Prostate gland (tissue), 2 donors: Measurements from ENCODE around the gene TMEM41A. TPM values are rescaled to one million over a fixed set of nuclear protein-coding genes. Genes with fewer than 3 reads are reported as not detected.
"Not testable (repeated sequence)": the region's sequence is repeated elsewhere in the genome, so short reads cannot be mapped to it uniquely, and the experiment has no call there.

Experiments used
- DNase-seq: peaks from one replicate; pipeline ENCODE4 v3.0.0-alpha.2; 2019; ENCODE audit warnings: low spot score
- H3K27ac ChIP-seq, 2 donors: fragments of 200-600 bp; sonication (generic); 2 replicates each; pipeline ENCODE4 v1.5.1; 2017 to 2019
- H3K27me3 ChIP-seq: fragments of 200-600 bp; sonication (generic); replicated peaks from 2 replicates; pipeline ENCODE4 v1.5.1; 2019; ENCODE audit not compliant: insufficient read depth
- H3K36me3 ChIP-seq, 2 donors: fragments of 200-600 bp; sonication (generic); 1 replicate in 1 of 2; 2 replicates in 1 of 2; pipeline versions ENCODE4 v1.5.1 to v1.8.1; 2017 to 2019
- H3K4me1 ChIP-seq: fragments of 200-600 bp; sonication (generic); replicated peaks from 2 replicates; pipeline ENCODE4 v1.5.1; 2019
- H3K4me3 ChIP-seq, 2 donors: fragments of 200-600 bp; sonication (generic); 2 replicates each; pipeline ENCODE4 v1.5.1; 2017 to 2019
- H3K9me3 ChIP-seq: fragments of 200-600 bp; sonication (generic); 2 replicates; pipeline ENCODE4 v1.5.1; 2017
- CTCF ChIP-seq, 4 experiments: fragments of 200-600 bp in 2 of 4; fragments of 450-650 bp in 2 of 4; sonication (generic) in 2 of 4; IDR thresholded peaks; 1 replicate in 3 of 4; 2 replicates in 1 of 4; pipeline ENCODE4 v1.5.1; 2016 to 2019; ENCODE audit warnings: antibody characterized with exemption in 4 of 4, mild to moderate bottlenecking in 2 of 4, moderate library complexity in 2 of 4
- POLR2A ChIP-seq: fragments of 450-650 bp; IDR thresholded peaks from one replicate; pipeline ENCODE4 v1.6.1; 2016; ENCODE audit warnings: antibody characterized with exemption, mild to moderate bottlenecking
- POLR2AphosphoS5 ChIP-seq: sonication (generic); formaldehyde crosslinking; IDR thresholded peaks from one replicate; pipeline ENCODE4 v1.6.1; 2017; ENCODE audit warnings: antibody characterized with exemption
- WGBS: methylation state at CpG from one replicate; pipeline ENCODE4 v1.1.5; 2018; 5-methylcytosine and 5-hydroxymethylcytosine counted together
- intact Hi-C: fragments of 100-400 bp; cut with DNase I; formaldehyde crosslinking; loops from one replicate; pipeline ENCODE4 v1.14.2; 2022
- total RNA-seq, 2 donors: library from RNA; depleted of rRNA; stranded (reverse); fragments of >200 nt; gene quantifications; one replicate each; pipeline ENCODE4 v1.1.0, GENCODE V29; 2016

The TMEM41A gene
- total RNA-seq, 2 donors from 2014 or later = 16.4 to 24.5 TPM

DNA sequence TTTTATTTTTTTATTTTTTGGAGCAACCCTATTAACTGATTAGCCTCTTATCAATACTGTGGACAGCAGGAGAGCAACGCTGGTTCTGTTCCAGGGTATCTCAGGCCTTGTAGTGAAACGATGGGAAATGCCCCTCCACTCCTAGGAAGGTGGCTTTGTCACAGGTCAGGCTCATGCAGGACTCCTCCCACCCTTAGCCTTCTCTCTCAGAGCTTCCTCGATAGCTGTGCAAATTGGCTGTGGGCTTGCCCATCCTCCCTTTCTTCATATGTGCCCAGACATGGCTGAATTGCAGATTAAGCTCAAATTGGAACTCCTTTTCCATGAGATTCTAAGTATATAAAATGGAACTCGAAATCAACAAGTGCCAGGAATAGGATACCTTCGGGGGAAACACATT is 38.5 kb downstream of the TMEM41A start:
- DNase-seq = no peak

GRCh38 chr3:185457376-185457775 is 41.5 kb downstream of the TMEM41A start:
- DNase-seq = no peak
- H3K4me1 ChIP-seq = no peaks in the 10 kb centered on the region
- H3K27me3 ChIP-seq = no peaks in the 10 kb centered on the region
- H3K27ac ChIP-seq = no peak overlapping the region
- H3K9me3 ChIP-seq = no peaks in the 10 kb centered on the region
- TF ChIP-seq POLR2AphosphoS5 (no peak), CTCF (IDR thresholded peaks at IDR 0.05) (no peak), POLR2A (no peak)
- no peaks in the 10 kb centered on the region for H3K36me3 ChIP-seq
- H3K4me3 ChIP-seq = no peak overlapping the region
- 82% methylated on average over 2 of the region's 2 CpGs for WGBS
- intact Hi-C loops = no loop called here

More for the DNA sequence above, 38.5 kb downstream of the TMEM41A start:
- H3K4me1 ChIP-seq = no peaks in the 10 kb centered on the region
- H3K27me3 ChIP-seq = no peaks in the 10 kb centered on the region
- intact Hi-C loops = no loop called here
- no peaks in the 10 kb centered on the region for H3K9me3 ChIP-seq
- H3K36me3 ChIP-seq = no peaks in the 10 kb centered on the region
- WGBS = 88% methylated on average over 5 of the region's 5 CpGs
- no peak for TF ChIP-seq CTCF (IDR thresholded peaks at IDR 0.05)
- TF ChIP-seq POLR2AphosphoS5 = no peak
- no peak overlapping the region for H3K27ac ChIP-seq
- no peak overlapping the region for H3K4me3 ChIP-seq

- H3K27ac ChIP-seq, H3K36me3 ChIP-seq, H3K9me3 ChIP-seq, H3K4me3 ChIP-seq, H3K27me3 ChIP-seq, intact Hi-C loops, DNase-seq, H3K4me1 ChIP-seq: not testable (repeated sequence)
- WGBS = 96% methylated on average over 8 of the region's 8 CpGs
These were observed 47.4 kb downstream of the TMEM41A start for GRCh38 chr3:185451432-185451831.

GRCh38 chr3:185448107-185448506 is 50.7 kb downstream of the TMEM41A start:
- Histone ChIP-seq H3K4me1 (no peaks in the 10 kb centered on the region), H3K9me3 (no peaks in the 10 kb centered on the region), H3K27ac (no peak overlapping the region), H3K4me3 (no peak overlapping the region), H3K36me3 (no peaks in the 10 kb centered on the region), H3K27me3 (no peaks in the 10 kb centered on the region)
- TF ChIP-seq CTCF (IDR thresholded peaks at IDR 0.05) = no peak
- no peak for TF ChIP-seq POLR2AphosphoS5
- no peak for TF ChIP-seq POLR2A
- no peak for DNase-seq
- intact Hi-C loops = no loop called here

- intact Hi-C loops = no loop called here
- 70% methylated on average over 2 of the region's 2 CpGs for WGBS
- H3K27ac ChIP-seq = no peak overlapping the region
- H3K9me3 ChIP-seq = no peaks in the 10 kb centered on the region
- no peaks in the 10 kb centered on the region for H3K4me1 ChIP-seq
- no peaks in the 10 kb centered on the region for H3K27me3 ChIP-seq
- H3K4me3 ChIP-seq = no peak overlapping the region
- no peak for DNase-seq
- H3K36me3 ChIP-seq = no peaks in the 10 kb centered on the region
- TF ChIP-seq POLR2A = no peak
- TF ChIP-seq POLR2AphosphoS5 = peak; percentile 4
These were observed 54.5 kb downstream of the TMEM41A start for GRCh38 chr3:185444329-185444728.

- no peak for TF ChIP-seq POLR2AphosphoS5
- no peak for TF ChIP-seq POLR2A
- no peak for TF ChIP-seq CTCF (IDR thresholded peaks at IDR 0.05)
- no peak for DNase-seq
- WGBS = 96% methylated on average over 6 of the region's 6 CpGs
- H3K4me3 ChIP-seq = no peak overlapping the region
- no peaks in the 10 kb centered on the region for H3K4me1 ChIP-seq
- no peak overlapping the region for H3K27ac ChIP-seq
- no peaks in the 10 kb centered on the region for H3K9me3 ChIP-seq
- H3K27me3 ChIP-seq = no peaks in the 10 kb centered on the region
- intact Hi-C loops = no loop called here
- no peaks in the 10 kb centered on the region for H3K36me3 ChIP-seq
These were observed 56.8 kb downstream of the TMEM41A start for GRCh38 chr3:185442031-185442430.
